PC-3 (cell line): ENCODE measurements around the gene ANKRD40. TPM values are rescaled to one million over a fixed set of nuclear protein-coding genes. Genes with fewer than 3 reads are reported as not detected.

Source experiments
- ATAC-seq: fragments of 200-7000 bp; cut with Tn5 transposase; 2 replicates; pipeline ENCODE4 v1.9.1; 2020; ENCODE audit warnings: mild to moderate bottlenecking, moderate library complexity
- BruUV-seq: library from RNA; stranded (reverse); fragments of 400-500 nt; replicated peaks from 2 replicates; lab custom pipeline; 2021; lab: Mats Ljungman, UMichigan
- CTCF ChIA-PET: fragments of 300-600 bp; sonication (Branson Sonifier 250); formaldehyde crosslinking; loops from one replicate; lab custom pipeline; 2022; ENCODE audit warnings: antibody characterized with exemption; lab: Charles Lee
- POLR2A ChIA-PET: fragments of 300-600 bp; sonication (Branson Sonifier 250); formaldehyde crosslinking; loops from one replicate; lab custom pipeline; 2022; ENCODE audit warnings: antibody characterized with exemption; ENCODE audit not compliant: unreplicated experiment; lab: Charles Lee
- DNase-seq: peaks from one replicate; pipeline ENCODE4 v3.0.0-alpha.2; 2015
- H2AFZ ChIP-seq: fragments of 300-600 bp; sonication (generic); 2 replicates; pipeline ENCODE4 v1.6.0; 2016; ENCODE audit warnings: antibody characterized with exemption, low read length
- H3F3A ChIP-seq: fragments of 300-600 bp; sonication (generic); one replicate; pipeline ENCODE4 v1.6.0; 2017; ENCODE audit warnings: antibody characterized with exemption, low read length, control low read depth, mild to moderate bottlenecking; ENCODE audit not compliant: unreplicated experiment
- H3K27ac ChIP-seq: fragments of 300-600 bp; sonication (generic); 2 replicates; pipeline ENCODE4 v1.5.1; 2016; ENCODE audit warnings: mild to moderate bottlenecking, low read length
- H3K27me3 ChIP-seq: fragments of 300-600 bp; sonication (generic); 2 replicates; pipeline ENCODE4 v1.6.1; 2016; ENCODE audit warnings: low read length, mixed read lengths
- H3K36me3 ChIP-seq: fragments of 300-600 bp; sonication (generic); 2 replicates; pipeline ENCODE4 v1.6.1; 2016; ENCODE audit warnings: low read depth, mixed run types, low read length, mixed read lengths
- H3K4me1 ChIP-seq: fragments of 300-600 bp; sonication (generic); 2 replicates; pipeline ENCODE4 v1.5.1; 2016; ENCODE audit warnings: low read length; ENCODE audit not compliant: insufficient read depth
- H3K4me2 ChIP-seq: fragments of 300-600 bp; sonication (generic); 2 replicates; pipeline ENCODE4 v1.6.0; 2016; ENCODE audit warnings: low read length
- H3K4me3 ChIP-seq: fragments of 300-600 bp; sonication (generic); 2 replicates; pipeline ENCODE4 v1.5.1; 2016; ENCODE audit warnings: mild to moderate bottlenecking, low read length, mixed read lengths
- H3K79me2 ChIP-seq: fragments of 300-600 bp; sonication (generic); 2 replicates; pipeline ENCODE4 v1.6.1; 2017; ENCODE audit warnings: low read length, mixed read lengths
- H3K9ac ChIP-seq: fragments of 300-600 bp; sonication (generic); 2 replicates; pipeline ENCODE4 v1.6.0; 2016; ENCODE audit warnings: mild to moderate bottlenecking, low read length
- H3K9me2 ChIP-seq: fragments of 300-600 bp; sonication (generic); replicated peaks from 2 replicates; pipeline ENCODE4 v1.6.1; 2016; ENCODE audit warnings: mixed run types, low read length, mixed read lengths
- H3K9me3 ChIP-seq: fragments of 300-600 bp; sonication (generic); 2 replicates; pipeline ENCODE4 v1.6.1; 2016; ENCODE audit warnings: low read length, mixed read lengths
- H4K20me1 ChIP-seq: fragments of 300-600 bp; sonication (generic); 2 replicates; pipeline ENCODE4 v1.6.1; 2016; ENCODE audit warnings: low read length, mixed read lengths
- CTCF ChIP-seq: fragments of 300-600 bp; sonication (generic); conservative IDR thresholded peaks from 2 replicates; pipeline ENCODE4 v1.5.1; 2017; ENCODE audit warnings: antibody characterized with exemption, low read depth, mild to moderate bottlenecking, low read length
- EZH2 ChIP-seq: fragments of 300-600 bp; sonication (generic); IDR thresholded peaks from one replicate; pipeline ENCODE4 v1.6.1; 2017; ENCODE audit warnings: antibody characterized with exemption, mild to moderate bottlenecking, low read length; ENCODE audit not compliant: unreplicated experiment
- EZH2phosphoT487 ChIP-seq: fragments of 300-600 bp; sonication (generic); IDR thresholded peaks from 2 replicates; pipeline ENCODE4 v1.6.1; 2018; ENCODE audit warnings: mild to moderate bottlenecking, antibody characterized with exemption, low read length, borderline replicate concordance
- intact Hi-C: fragments of 100-400 bp; cut with micrococcal nuclease; formaldehyde crosslinking; loops from 2 replicates; pipeline ENCODE4 v1.9.0; 2023
- total RNA-seq: library from RNA; depleted of rRNA; stranded (reverse); fragments of >200 nt; gene quantifications from 2 replicates; pipeline ENCODE4 v1.2.3, GENCODE V29; 2014

The ANKRD40 gene
- total RNA-seq, 1 experiment from 2014 or later: 44.2 TPM

GRCh38 chr17:50660042-50660886 is 47.5 kb downstream of the ANKRD40 start:
- H3K4me2 ChIP-seq: peak overlapping the region; percentile 73
- ChIA-PET POLR2A (interaction anchor here (0.6 to 1.5 kb wide), 2 partner anchors 24 to 135 kb away, joined by 3 to 4 read pairs; no protein-coding TSS in a partner anchor), CTCF (interaction anchor here (0.6 to 2.4 kb wide), 5 partner anchors 21 to 33 kb away, joined by 4 to 18 read pairs (median 8); no protein-coding TSS in a partner anchor)
- H3K27ac ChIP-seq: peak overlapping the region; percentile 89
- no peaks in the 10 kb centered on the region; the same call in 1 of the 2 replicates for H3K36me3 ChIP-seq
- BruUV-seq: no TSS peak
- peaks cover 37% of the 10 kb centered on the region for H3K4me1 ChIP-seq
- H3K27me3 ChIP-seq: no peaks in the 10 kb centered on the region
- H4K20me1 ChIP-seq: no peaks in the 10 kb centered on the region
- TF ChIP-seq EZH2phosphoT487: no peak
- no peak for TF ChIP-seq EZH2
- TF ChIP-seq CTCF: no peak
- H3K9me2 ChIP-seq: no peaks in the 10 kb centered on the region
- intact Hi-C loops: no loop called here
- no peak overlapping the region for H2AFZ ChIP-seq
- ATAC-seq (peak; percentile 32), DNase-seq (peak; percentile 70)
- no peak overlapping the region for H3K4me3 ChIP-seq
- H3F3A ChIP-seq: no peaks in the 10 kb centered on the region
- no peaks in the 10 kb centered on the region for H3K9me3 ChIP-seq
- H3K79me2 ChIP-seq: no peaks in the 10 kb centered on the region
- H3K9ac ChIP-seq: peak overlapping the region; percentile 58

DNA sequence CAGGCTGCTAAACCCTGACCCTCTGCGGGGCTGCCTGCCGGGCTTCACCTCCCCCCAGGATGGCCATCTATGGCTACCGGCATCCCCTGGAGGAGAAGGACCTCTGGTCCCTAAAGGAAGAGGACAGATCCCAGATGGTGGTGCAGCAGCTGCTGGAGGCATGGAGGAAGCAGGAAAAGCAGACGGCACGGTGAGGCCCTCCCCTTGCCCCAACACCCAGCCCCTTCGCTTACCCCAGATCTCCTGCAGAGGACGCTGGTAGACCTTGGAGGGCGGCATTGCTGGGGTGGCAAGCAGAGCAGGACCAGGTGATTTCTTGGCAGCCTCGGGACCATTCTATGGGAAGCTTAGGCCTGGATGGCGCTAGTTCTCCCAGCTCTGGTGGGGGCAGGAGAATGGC is 48.5 kb downstream of the ANKRD40 start:
- no peaks in the 10 kb centered on the region for H4K20me1 ChIP-seq
- intact Hi-C loops: no loop called here
- H3K4me3 ChIP-seq: no peak overlapping the region
- no peaks in the 10 kb centered on the region for H3F3A ChIP-seq
- no peak overlapping the region for H3K27ac ChIP-seq
- ATAC-seq: no peak
- H3K27me3 ChIP-seq: no peaks in the 10 kb centered on the region
- no peak for TF ChIP-seq EZH2
- no peak for TF ChIP-seq EZH2phosphoT487
- TF ChIP-seq CTCF: no peak
- BruUV-seq: no TSS peak
- H3K9ac ChIP-seq: no peak overlapping the region
- CTCF ChIA-PET: no interaction called here
- no peak for DNase-seq
- no peak overlapping the region for H2AFZ ChIP-seq
- H3K36me3 ChIP-seq: no peaks in the 10 kb centered on the region; the same call in 1 of the 2 replicates
- H3K4me1 ChIP-seq: peaks cover 37% of the 10 kb centered on the region
- H3K4me2 ChIP-seq: no peak overlapping the region
- H3K79me2 ChIP-seq: no peaks in the 10 kb centered on the region
- no peaks in the 10 kb centered on the region for H3K9me3 ChIP-seq
- H3K9me2 ChIP-seq: no peaks in the 10 kb centered on the region
- POLR2A ChIA-PET: no interaction called here

- no peaks in the 10 kb centered on the region for H3K9me2 ChIP-seq
- H3F3A ChIP-seq: no peaks in the 10 kb centered on the region
- H3K27me3 ChIP-seq: no peaks in the 10 kb centered on the region
- H3K9ac ChIP-seq: no peak overlapping the region
- H3K79me2 ChIP-seq: no peaks in the 10 kb centered on the region
- no peak overlapping the region for H3K4me2 ChIP-seq
- TF ChIP-seq EZH2 (no peak), EZH2phosphoT487 (no peak), CTCF (no peak)
- intact Hi-C loops: no loop called here
- ChIA-PET CTCF (no interaction called here), POLR2A (no interaction called here)
- peaks cover 37% of the 10 kb centered on the region for H3K4me1 ChIP-seq
- DNase-seq (no peak), ATAC-seq (no peak)
- no peak overlapping the region for H3K4me3 ChIP-seq
- H4K20me1 ChIP-seq: no peaks in the 10 kb centered on the region
- H3K9me3 ChIP-seq: no peaks in the 10 kb centered on the region
- no TSS peak for BruUV-seq
- no peaks in the 10 kb centered on the region; the same call in 1 of the 2 replicates for H3K36me3 ChIP-seq
- no peak overlapping the region for H3K27ac ChIP-seq
- no peak overlapping the region for H2AFZ ChIP-seq
Observed at GRCh38 chr17:50658616-50659015, 49.1 kb downstream of the ANKRD40 start.
